HepG2 (cell line): Measurements from ENCODE around the gene DBNDD2. TPM values are rescaled to one million over a fixed set of nuclear protein-coding genes. Genes with fewer than 3 reads are reported as not detected.
A peak's percentile ranks its signal among the peaks of the same experiment; 100 is the strongest.

Source experiments
- ATF1 ChIP-seq: IDR thresholded peaks from 2 replicates; pipeline ENCODE4 v1.6.1; 2016; ENCODE audit warnings: mild to moderate bottlenecking, control low read depth
- CBX1 ChIP-seq: IDR thresholded peaks from one replicate; pipeline ENCODE4 v1.6.1; 2016; ENCODE audit warnings: antibody characterized with exemption, low read depth
- CENPX ChIP-seq: sonication (generic); formaldehyde crosslinking; IDR thresholded peaks from 2 replicates; pipeline ENCODE4 v1.9.0; 2021; ENCODE audit warnings: mild to moderate bottlenecking, missing genetic modification reagents, moderate library complexity
- CREBL2 ChIP-seq: sonication (generic); formaldehyde crosslinking; IDR thresholded peaks from 2 replicates; pipeline ENCODE4 v1.8.1; 2023; ENCODE audit warnings: missing genetic modification reagents, mild to moderate bottlenecking, borderline replicate concordance
- GFI1 ChIP-seq: sonication (generic); formaldehyde crosslinking; IDR thresholded peaks from 2 replicates; pipeline ENCODE4 v1.5.0; 2020; ENCODE audit warnings: missing genetic modification reagents, mild to moderate bottlenecking, borderline replicate concordance
- KAT7 ChIP-seq: IDR thresholded peaks from 2 replicates; pipeline ENCODE4 v1.6.1; 2018; ENCODE audit warnings: borderline replicate concordance, missing compliant biosample characterization
- MAZ ChIP-seq, 2 experiments: sonication (generic) in 1 of 2; formaldehyde crosslinking in 1 of 2; IDR thresholded peaks; 2 replicates each; pipeline versions ENCODE4 v1.5.0 to v1.6.1; 2012 to 2020; ENCODE audit warnings: low read depth in 2 of 2, mild to moderate bottlenecking in 2 of 2, borderline replicate concordance in 1 of 2, improper control_type of control experiment in 1 of 2, low read length in 1 of 2, missing genetic modification reagents in 1 of 2, moderate library complexity in 1 of 2
- NFRKB ChIP-seq: fragments of 450-650 bp; IDR thresholded peaks from 2 replicates; pipeline ENCODE4 v1.6.1; 2017
- NFYC ChIP-seq: IDR thresholded peaks from 2 replicates; pipeline ENCODE4 v1.6.1; 2016; ENCODE audit warnings: missing genetic modification reagents, missing compliant biosample characterization
- ONECUT2 ChIP-seq: sonication (generic); formaldehyde crosslinking; IDR thresholded peaks from 2 replicates; pipeline ENCODE4 v1.4.0; 2020; ENCODE audit warnings: missing genetic modification reagents
- PHF21A ChIP-seq: sonication (generic); formaldehyde crosslinking; IDR thresholded peaks from 2 replicates; pipeline ENCODE4 v1.5.0; 2020; ENCODE audit warnings: mild to moderate bottlenecking, missing genetic modification reagents
- PREB ChIP-seq: sonication (generic); formaldehyde crosslinking; IDR thresholded peaks from 2 replicates; pipeline ENCODE4 v1.4.0; 2020; ENCODE audit warnings: missing genetic modification reagents
- SATB2 ChIP-seq: sonication (generic); formaldehyde crosslinking; IDR thresholded peaks from 2 replicates; pipeline ENCODE4 v1.5.0; 2020; ENCODE audit warnings: missing genetic modification reagents
- SMAD3 ChIP-seq: sonication (generic); formaldehyde crosslinking; IDR thresholded peaks from 2 replicates; pipeline ENCODE4 v1.4.0; 2020; ENCODE audit warnings: missing genetic modification reagents
- SOX13 ChIP-seq, 3 experiments: fragments of 450-650 bp in 1 of 3; sonication (generic) in 1 of 3; formaldehyde crosslinking in 1 of 3; IDR thresholded peaks in 2 of 3; conservative IDR thresholded peaks in 1 of 3; 2 replicates each; pipeline versions ENCODE4 v1.5.0 to v1.6.1; 2016 to 2020; ENCODE audit warnings: antibody characterized with exemption in 1 of 3, mild to moderate bottlenecking in 1 of 3, missing compliant biosample characterization in 1 of 3, missing genetic modification reagents in 1 of 3, moderate library complexity in 1 of 3
- SUZ12 ChIP-seq: fragments of 150-350 bp; IDR thresholded peaks from 2 replicates; pipeline ENCODE4 v1.6.1; 2014; ENCODE audit warnings: low read depth, low read length
- TOE1 ChIP-seq: sonication (generic); formaldehyde crosslinking; IDR thresholded peaks from 2 replicates; pipeline ENCODE4 v1.4.0; 2020; ENCODE audit warnings: mild to moderate bottlenecking, missing genetic modification reagents
- ZBTB8A ChIP-seq: sonication (generic); formaldehyde crosslinking; IDR thresholded peaks from 2 replicates; pipeline ENCODE4 v1.4.0; 2020; ENCODE audit warnings: mild to moderate bottlenecking, low read depth, missing genetic modification reagents, borderline replicate concordance
- ZFP36L1 ChIP-seq: sonication (generic); formaldehyde crosslinking; IDR thresholded peaks from 2 replicates; pipeline ENCODE4 v1.8.0; 2022; ENCODE audit warnings: mild to moderate bottlenecking, missing genetic modification reagents, moderate library complexity
- ZKSCAN8 ChIP-seq: IDR thresholded peaks from 2 replicates; pipeline ENCODE4 v1.6.1; 2016; ENCODE audit warnings: borderline replicate concordance, missing genetic modification reagents, missing compliant biosample characterization
- ZNF333 ChIP-seq: sonication (generic); formaldehyde crosslinking; IDR thresholded peaks from 2 replicates; pipeline ENCODE4 v1.4.0; 2020; ENCODE audit warnings: mild to moderate bottlenecking, missing genetic modification reagents, borderline replicate concordance
- ZNF33B ChIP-seq: sonication (generic); formaldehyde crosslinking; IDR thresholded peaks from 2 replicates; pipeline ENCODE4 v1.5.1; 2020; ENCODE audit warnings: mild to moderate bottlenecking, missing genetic modification reagents
- ZNF703 ChIP-seq: sonication (generic); formaldehyde crosslinking; IDR thresholded peaks from 2 replicates; pipeline ENCODE4 v1.5.1; 2020; ENCODE audit warnings: missing genetic modification reagents, mild to moderate bottlenecking, moderate library complexity, borderline replicate concordance
- ZNF737 ChIP-seq: sonication (generic); formaldehyde crosslinking; IDR thresholded peaks from 2 replicates; pipeline ENCODE4 v1.5.0; 2020; ENCODE audit warnings: missing genetic modification reagents, mild to moderate bottlenecking, borderline replicate concordance
- ZNF749 ChIP-seq: sonication (generic); formaldehyde crosslinking; IDR thresholded peaks from 2 replicates; pipeline ENCODE4 v1.8.0; 2022; ENCODE audit warnings: mild to moderate bottlenecking, missing genetic modification reagents, moderate library complexity, borderline replicate concordance
- ZNF761 ChIP-seq: sonication (generic); formaldehyde crosslinking; conservative IDR thresholded peaks from 2 replicates; pipeline ENCODE4 v1.4.0; 2020; ENCODE audit warnings: mild to moderate bottlenecking, missing genetic modification reagents
- ZNF816 ChIP-seq: sonication (generic); formaldehyde crosslinking; IDR thresholded peaks from 2 replicates; pipeline ENCODE4 v1.8.0; 2022; ENCODE audit warnings: missing genetic modification reagents, mild to moderate bottlenecking, borderline replicate concordance
- polyA plus RNA-seq, 8 experiments: library from polyadenylated mRNA; depleted of rRNA in 3 of 8; stranded (reverse) in 7 of 8; unstranded in 1 of 8; fragments of >200 nt; fragmentation: Illumina TruSeq in 4 of 8; extraction: Trizol in 4 of 8; gene quantifications; 2 replicates each; pipeline versions ENCODE4 v1.2.1 to v1.2.3, GENCODE V29; 2011 to 2016; ENCODE audit warnings: low read depth in 4 of 8, missing spikeins in 1 of 8, mixed read lengths in 1 of 8; ENCODE audit not compliant: insufficient read depth in 1 of 8
- total RNA-seq, 5 experiments: library from RNA; depleted of rRNA; stranded (reverse); fragments of >200 nt; fragmentation: Illumina TruSeq; extraction: Trizol; gene quantifications; 2 replicates each; pipeline ENCODE4 v1.2.3, GENCODE V29; 2016; ENCODE audit warnings: low read depth in 1 of 5

The DBNDD2 gene
- total and polyA plus RNA-seq, 2 of the 13 experiments (the other 11 are each of a cell fraction or from before 2014, with no cell fraction given): 16.7 to 47.6 TPM

- no peak; the same call in 1 of the 2 replicates for TF ChIP-seq PREB
- peak; percentile 97 for TF ChIP-seq KAT7 (CRISPR knock-in tag)
- no peak; the same call in 1 of the 2 replicates for TF ChIP-seq ZBTB8A (CRISPR knock-in tag)
- TF ChIP-seq CBX1: no peak
- TF ChIP-seq ZFP36L1 (CRISPR knock-in tag): peak; percentile 75; the same call in 1 of the 2 replicates
- peak; percentile 97 for TF ChIP-seq NFYC
- TF ChIP-seq CREBL2 (CRISPR knock-in tag): no peak
- 0 out of 2 replicates have a peak, but pooled peaks have one; percentile 54 for TF ChIP-seq ZNF761 (CRISPR knock-in tag)
- 0 out of 2 replicates have a peak, but pooled peaks have one; percentile 24 for TF ChIP-seq ZNF816 (CRISPR knock-in tag)
- TF ChIP-seq ZNF333 (CRISPR knock-in tag): peak; percentile 93; the same call in 1 of the 2 replicates
- 0 out of 2 replicates have a peak, but pooled peaks have one; percentile 15 for TF ChIP-seq ZNF749 (CRISPR knock-in tag)
- TF ChIP-seq TOE1 (CRISPR knock-in tag): peak; percentile 66; the same call in 1 of the 2 replicates
- peak; percentile 8; the same call in 1 of the 2 replicates for TF ChIP-seq ONECUT2
- TF ChIP-seq ZKSCAN8: no peak
- TF ChIP-seq ATF1: peak; percentile 93
- TF ChIP-seq PHF21A (CRISPR knock-in tag): peak; percentile 93
- TF ChIP-seq SMAD3 (CRISPR knock-in tag): peak; percentile 94
- no peak for TF ChIP-seq CENPX (CRISPR knock-in tag)
- TF ChIP-seq ZNF703 (CRISPR knock-in tag): no peak
- TF ChIP-seq GFI1: no peak; the same call in none of the 2 replicates
- TF ChIP-seq NFRKB: no peak; the same call in 1 of the 2 replicates
- no peak for TF ChIP-seq MAZ (IDR thresholded peaks at IDR 0.05; ENCODE audit: borderline replicate concordance, low read depth, low read length)
- peak; percentile 91 for TF ChIP-seq MAZ (CRISPR knock-in tag; IDR thresholded peaks at IDR 0.05; ENCODE audit: low read depth)
- TF ChIP-seq ZNF737 (CRISPR knock-in tag): no peak; the same call in 1 of the 2 replicates
- peak; percentile 30; the same call in 1 of the 2 replicates for TF ChIP-seq SUZ12
- TF ChIP-seq SATB2 (CRISPR knock-in tag): 0 out of 2 replicates have a peak, but pooled peaks have one; percentile 92
- TF ChIP-seq SOX13 (IDR thresholded peaks at IDR 0.05): no peak
- peak in 1 of 2 experiments; percentile 48; a peak in 1 of 4 replicates for TF ChIP-seq SOX13 (CRISPR knock-in tag; conservative IDR thresholded peaks at IDR 0.05 in 1 of 2, IDR thresholded peaks at IDR 0.05 in 1 of 2)
- peak; percentile 82 for TF ChIP-seq ZNF33B (CRISPR knock-in tag)
Measured at GRCh38 chr20:45415822-45416637, 7.9 kb downstream of the DBNDD2 start, which contains the start of gene PIGT (continued).
